SK-N-SH treated with all-trans-retinoic acid at 6 μM for 48 hours (cell line): Measurements from ENCODE around the gene ZFYVE1.

ENCODE experiments used
- ATAC-seq: fragments of 200-7000 bp; cut with Tn5 transposase; 3 replicates; pipeline ENCODE4 v1.9.1; 2020; ENCODE audit warnings: mild to moderate bottlenecking, moderate library complexity
- ARNTL ChIP-seq: fragments of 450-650 bp; formaldehyde crosslinking; IDR thresholded peaks from 2 replicates; pipeline ENCODE4 v1.5.0; 2020; ENCODE audit warnings: low read depth, mild to moderate bottlenecking, moderate library complexity, borderline replicate concordance
- BACH2 ChIP-seq: fragments of 250-450 bp; sonication (Bioruptor Pico); IDR thresholded peaks from 2 replicates; pipeline ENCODE4 v1.9.0; 2021; ENCODE audit warnings: mild to moderate bottlenecking, borderline replicate concordance
- CSDC2 ChIP-seq: fragments of 250-450 bp; sonication (Bioruptor Pico); IDR thresholded peaks from 2 replicates; pipeline ENCODE4 v1.5.0; 2020; ENCODE audit warnings: mild to moderate bottlenecking, moderate library complexity
- ESRRG ChIP-seq: fragments of 250-450 bp; sonication (Bioruptor Pico); IDR thresholded peaks from 2 replicates; pipeline ENCODE4 v1.6.1; 2021; ENCODE audit warnings: mild to moderate bottlenecking
- GLIS3 ChIP-seq: fragments of 250-450 bp; sonication (Bioruptor Pico); IDR thresholded peaks from 2 replicates; pipeline ENCODE4 v1.5.0; 2020; ENCODE audit warnings: mild to moderate bottlenecking, moderate library complexity
- ISL1 ChIP-seq: fragments of 250-450 bp; sonication (Bioruptor Pico); IDR thresholded peaks from 2 replicates; pipeline ENCODE4 v2.1.2; 2022; ENCODE audit warnings: mild to moderate bottlenecking, moderate library complexity
- OSR1 ChIP-seq: fragments of 250-450 bp; sonication (Bioruptor Pico); IDR thresholded peaks from 2 replicates; pipeline ENCODE4 v1.8.0; 2022; ENCODE audit warnings: moderate library complexity, mild to moderate bottlenecking, inconsistent platforms
- PPARA ChIP-seq: fragments of 250-450 bp; sonication (Bioruptor Pico); IDR thresholded peaks from 2 replicates; pipeline ENCODE4 v1.5.0; 2020; ENCODE audit warnings: mild to moderate bottlenecking, borderline replicate concordance
- RARB ChIP-seq: fragments of 250-450 bp; sonication (Bioruptor Pico); IDR thresholded peaks from 2 replicates; pipeline ENCODE4 v1.8.0; 2021; ENCODE audit warnings: mild to moderate bottlenecking, moderate library complexity
- SNAI2 ChIP-seq: fragments of 250-450 bp; sonication (Bioruptor Pico); IDR thresholded peaks from 2 replicates; pipeline ENCODE4 v1.5.0; 2020; ENCODE audit warnings: mild to moderate bottlenecking, moderate library complexity
- TCF4 ChIP-seq: fragments of 250-450 bp; sonication (Bioruptor Pico); IDR thresholded peaks from 2 replicates; pipeline ENCODE4 v1.8.0; 2021; ENCODE audit warnings: mild to moderate bottlenecking, moderate library complexity, borderline replicate concordance
- TOX ChIP-seq: fragments of 250-450 bp; sonication (Bioruptor Pico); IDR thresholded peaks from 2 replicates; pipeline ENCODE4 v1.8.0; 2021; ENCODE audit warnings: mild to moderate bottlenecking, moderate library complexity, borderline replicate concordance
- ZC3H10 ChIP-seq: fragments of 250-450 bp; sonication (Bioruptor Pico); IDR thresholded peaks from 2 replicates; pipeline ENCODE4 v1.5.1; 2021; ENCODE audit warnings: mild to moderate bottlenecking, moderate library complexity
- ZFP3 ChIP-seq: fragments of 250-450 bp; sonication (Bioruptor Pico); IDR thresholded peaks from 2 replicates; pipeline ENCODE4 v1.5.0; 2020; ENCODE audit warnings: mild to moderate bottlenecking, moderate library complexity
- ZFP30 ChIP-seq: fragments of 450-650 bp; formaldehyde crosslinking; IDR thresholded peaks from 2 replicates; pipeline ENCODE4 v1.5.0; 2022; ENCODE audit warnings: mild to moderate bottlenecking, moderate library complexity
- ZNF70 ChIP-seq: fragments of 450-650 bp; formaldehyde crosslinking; IDR thresholded peaks from 2 replicates; pipeline ENCODE4 v1.5.0; 2020; ENCODE audit warnings: mild to moderate bottlenecking, moderate library complexity
- ZNF8 ChIP-seq: fragments of 450-650 bp; formaldehyde crosslinking; IDR thresholded peaks from 2 replicates; pipeline ENCODE4 v1.5.0; 2020; ENCODE audit warnings: mild to moderate bottlenecking, moderate library complexity
- TF ChIP-seq, protein P1 (sequence below): fragments of 250-450 bp; sonication (Bioruptor Pico); IDR thresholded peaks from 2 replicates; pipeline ENCODE4 v1.8.0; 2020; ENCODE audit warnings: mild to moderate bottlenecking, moderate library complexity, borderline replicate concordance
- TF ChIP-seq, protein P2 (sequence below): fragments of 250-450 bp; sonication (Bioruptor Pico); IDR thresholded peaks from 2 replicates; pipeline ENCODE4 v1.5.1; 2020; ENCODE audit warnings: low read depth, mild to moderate bottlenecking, moderate library complexity
- TF ChIP-seq, protein P3 (sequence below): fragments of 250-450 bp; sonication (Bioruptor Pico); IDR thresholded peaks from 2 replicates; pipeline ENCODE4 v1.5.0; 2020; ENCODE audit warnings: mild to moderate bottlenecking, moderate library complexity
- TF ChIP-seq, protein P4 (sequence below): fragments of 250-450 bp; sonication (Bioruptor Pico); IDR thresholded peaks from 2 replicates; pipeline ENCODE4 v1.8.0; 2021; ENCODE audit warnings: low read depth, mild to moderate bottlenecking, moderate library complexity, borderline replicate concordance
- TF ChIP-seq, protein P5 (sequence below): fragments of 250-450 bp; sonication (Bioruptor Pico); IDR thresholded peaks from 2 replicates; pipeline ENCODE4 v1.5.1; 2021; ENCODE audit warnings: mild to moderate bottlenecking, moderate library complexity

The ZFYVE1 gene

DNA sequence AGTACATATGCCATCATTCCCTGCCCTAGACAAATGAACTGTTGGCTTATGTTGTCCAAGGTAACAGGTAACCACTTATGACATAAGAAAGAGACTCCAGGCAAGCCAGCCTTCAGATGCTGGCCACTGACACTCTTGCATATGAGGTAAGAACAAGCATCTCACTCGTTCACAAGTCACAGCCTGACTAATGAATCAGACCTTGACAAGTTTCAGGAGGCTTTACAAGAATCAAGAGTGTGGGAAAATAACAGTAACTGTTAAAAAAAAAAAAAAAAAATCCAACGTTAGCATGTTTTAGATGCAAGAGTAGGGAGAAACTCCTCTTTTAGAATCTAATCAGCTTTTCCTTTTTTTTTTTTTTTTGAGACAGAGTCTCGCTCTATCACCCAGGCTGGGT is 40.7 kb downstream of the ZFYVE1 start:
- no peak for ATAC-seq
- TF ChIP-seq OSR1 (no peak), BACH2 (CRISPR knock-in tag) (no peak), PPARA (CRISPR knock-in tag) (no peak), ISL1 (CRISPR knock-in tag) (no peak), RARB (CRISPR knock-in tag) (no peak), ZNF70 (no peak), TCF4 (CRISPR knock-in tag) (no peak)
- TF ChIP-seq, protein P1, sequence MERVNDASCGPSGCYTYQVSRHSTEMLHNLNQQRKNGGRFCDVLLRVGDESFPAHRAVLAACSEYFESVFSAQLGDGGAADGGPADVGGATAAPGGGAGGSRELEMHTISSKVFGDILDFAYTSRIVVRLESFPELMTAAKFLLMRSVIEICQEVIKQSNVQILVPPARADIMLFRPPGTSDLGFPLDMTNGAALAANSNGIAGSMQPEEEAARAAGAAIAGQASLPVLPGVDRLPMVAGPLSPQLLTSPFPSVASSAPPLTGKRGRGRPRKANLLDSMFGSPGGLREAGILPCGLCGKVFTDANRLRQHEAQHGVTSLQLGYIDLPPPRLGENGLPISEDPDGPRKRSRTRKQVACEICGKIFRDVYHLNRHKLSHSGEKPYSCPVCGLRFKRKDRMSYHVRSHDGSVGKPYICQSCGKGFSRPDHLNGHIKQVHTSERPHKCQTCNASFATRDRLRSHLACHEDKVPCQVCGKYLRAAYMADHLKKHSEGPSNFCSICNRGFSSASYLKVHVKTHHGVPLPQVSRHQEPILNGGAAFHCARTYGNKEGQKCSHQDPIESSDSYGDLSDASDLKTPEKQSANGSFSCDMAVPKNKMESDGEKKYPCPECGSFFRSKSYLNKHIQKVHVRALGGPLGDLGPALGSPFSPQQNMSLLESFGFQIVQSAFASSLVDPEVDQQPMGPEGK (CRISPR knock-in tag) = no peak
- TF ChIP-seq, protein P2, sequence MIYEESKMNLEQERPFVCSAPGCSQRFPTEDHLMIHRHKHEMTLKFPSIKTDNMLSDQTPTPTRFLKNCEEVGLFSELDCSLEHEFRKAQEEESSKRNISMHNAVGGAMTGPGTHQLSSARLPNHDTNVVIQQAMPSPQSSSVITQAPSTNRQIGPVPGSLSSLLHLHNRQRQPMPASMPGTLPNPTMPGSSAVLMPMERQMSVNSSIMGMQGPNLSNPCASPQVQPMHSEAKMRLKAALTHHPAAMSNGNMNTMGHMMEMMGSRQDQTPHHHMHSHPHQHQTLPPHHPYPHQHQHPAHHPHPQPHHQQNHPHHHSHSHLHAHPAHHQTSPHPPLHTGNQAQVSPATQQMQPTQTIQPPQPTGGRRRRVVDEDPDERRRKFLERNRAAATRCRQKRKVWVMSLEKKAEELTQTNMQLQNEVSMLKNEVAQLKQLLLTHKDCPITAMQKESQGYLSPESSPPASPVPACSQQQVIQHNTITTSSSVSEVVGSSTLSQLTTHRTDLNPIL (CRISPR knock-in tag) = no peak
- TF ChIP-seq, protein P3, sequence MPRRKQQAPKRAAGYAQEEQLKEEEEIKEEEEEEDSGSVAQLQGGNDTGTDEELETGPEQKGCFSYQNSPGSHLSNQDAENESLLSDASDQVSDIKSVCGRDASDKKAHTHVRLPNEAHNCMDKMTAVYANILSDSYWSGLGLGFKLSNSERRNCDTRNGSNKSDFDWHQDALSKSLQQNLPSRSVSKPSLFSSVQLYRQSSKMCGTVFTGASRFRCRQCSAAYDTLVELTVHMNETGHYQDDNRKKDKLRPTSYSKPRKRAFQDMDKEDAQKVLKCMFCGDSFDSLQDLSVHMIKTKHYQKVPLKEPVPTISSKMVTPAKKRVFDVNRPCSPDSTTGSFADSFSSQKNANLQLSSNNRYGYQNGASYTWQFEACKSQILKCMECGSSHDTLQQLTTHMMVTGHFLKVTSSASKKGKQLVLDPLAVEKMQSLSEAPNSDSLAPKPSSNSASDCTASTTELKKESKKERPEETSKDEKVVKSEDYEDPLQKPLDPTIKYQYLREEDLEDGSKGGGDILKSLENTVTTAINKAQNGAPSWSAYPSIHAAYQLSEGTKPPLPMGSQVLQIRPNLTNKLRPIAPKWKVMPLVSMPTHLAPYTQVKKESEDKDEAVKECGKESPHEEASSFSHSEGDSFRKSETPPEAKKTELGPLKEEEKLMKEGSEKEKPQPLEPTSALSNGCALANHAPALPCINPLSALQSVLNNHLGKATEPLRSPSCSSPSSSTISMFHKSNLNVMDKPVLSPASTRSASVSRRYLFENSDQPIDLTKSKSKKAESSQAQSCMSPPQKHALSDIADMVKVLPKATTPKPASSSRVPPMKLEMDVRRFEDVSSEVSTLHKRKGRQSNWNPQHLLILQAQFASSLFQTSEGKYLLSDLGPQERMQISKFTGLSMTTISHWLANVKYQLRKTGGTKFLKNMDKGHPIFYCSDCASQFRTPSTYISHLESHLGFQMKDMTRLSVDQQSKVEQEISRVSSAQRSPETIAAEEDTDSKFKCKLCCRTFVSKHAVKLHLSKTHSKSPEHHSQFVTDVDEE = no peak

DNA sequence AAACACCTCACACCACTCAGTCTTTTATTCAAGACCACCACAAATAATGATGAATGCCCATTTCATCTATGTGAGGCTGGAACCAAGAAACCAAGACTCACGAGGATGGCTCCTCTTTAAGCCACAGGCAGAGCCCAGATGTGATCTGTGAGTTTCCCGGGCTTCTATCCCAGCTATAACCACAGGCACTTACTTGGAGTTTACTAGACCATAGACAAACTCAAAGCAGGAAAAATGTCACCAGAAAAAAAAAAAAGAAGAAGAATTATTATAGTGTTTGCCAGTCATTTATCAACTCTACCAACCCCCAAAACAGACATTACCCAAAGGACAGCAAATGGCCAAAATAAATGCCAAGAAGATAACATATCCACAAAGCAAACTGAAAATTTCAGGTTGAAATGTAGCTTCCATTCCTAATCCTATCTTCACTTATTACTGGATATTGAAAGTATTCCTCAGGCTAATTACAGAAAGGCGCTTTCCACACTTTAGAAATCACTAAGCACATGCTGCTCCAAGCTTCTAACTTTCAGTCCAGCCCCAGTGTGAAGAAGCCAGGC is 44.7 kb downstream of the ZFYVE1 start:
- no peak for TF ChIP-seq ZFP3
- TF ChIP-seq ESRRG = no peak
- TF ChIP-seq ARNTL (CRISPR knock-in tag) = no peak
- TF ChIP-seq SNAI2 (CRISPR knock-in tag) = no peak
- no peak for TF ChIP-seq RARB (CRISPR knock-in tag)
- TF ChIP-seq, protein P4, sequence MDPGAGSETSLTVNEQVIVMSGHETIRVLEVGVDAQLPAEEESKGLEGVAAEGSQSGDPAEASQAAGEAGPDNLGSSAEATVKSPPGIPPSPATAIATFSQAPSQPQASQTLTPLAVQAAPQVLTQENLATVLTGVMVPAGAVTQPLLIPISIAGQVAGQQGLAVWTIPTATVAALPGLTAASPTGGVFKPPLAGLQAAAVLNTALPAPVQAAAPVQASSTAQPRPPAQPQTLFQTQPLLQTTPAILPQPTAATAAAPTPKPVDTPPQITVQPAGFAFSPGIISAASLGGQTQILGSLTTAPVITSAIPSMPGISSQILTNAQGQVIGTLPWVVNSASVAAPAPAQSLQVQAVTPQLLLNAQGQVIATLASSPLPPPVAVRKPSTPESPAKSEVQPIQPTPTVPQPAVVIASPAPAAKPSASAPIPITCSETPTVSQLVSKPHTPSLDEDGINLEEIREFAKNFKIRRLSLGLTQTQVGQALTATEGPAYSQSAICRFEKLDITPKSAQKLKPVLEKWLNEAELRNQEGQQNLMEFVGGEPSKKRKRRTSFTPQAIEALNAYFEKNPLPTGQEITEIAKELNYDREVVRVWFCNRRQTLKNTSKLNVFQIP (CRISPR knock-in tag) = no peak
- TF ChIP-seq, protein P1 (CRISPR knock-in tag) = no peak
- ATAC-seq = no peak

DNA sequence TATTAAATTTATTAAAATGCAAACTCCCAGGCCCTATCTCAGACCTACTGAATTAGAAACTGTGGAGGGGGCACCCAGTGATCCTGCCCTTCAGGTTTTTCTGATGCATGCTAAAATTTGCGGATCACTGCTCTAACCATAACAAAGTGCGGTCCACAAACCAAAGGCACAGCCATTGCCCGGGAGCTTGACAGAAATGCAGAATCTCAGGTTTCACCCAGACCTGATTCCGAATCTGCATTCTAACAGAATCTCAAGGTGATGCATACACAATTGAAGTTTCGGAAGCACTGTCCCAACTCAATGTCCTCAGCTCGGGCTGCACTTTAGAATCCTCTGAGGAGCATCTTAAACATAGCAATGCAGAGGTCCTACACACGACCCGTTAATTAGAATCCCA is 46.0 kb downstream of the ZFYVE1 start:
- no peak for TF ChIP-seq ZFP30 (CRISPR knock-in tag)
- no peak for TF ChIP-seq ZFP3
- no peak for TF ChIP-seq SNAI2 (CRISPR knock-in tag)
- TF ChIP-seq ZC3H10 = no peak
- no peak for TF ChIP-seq CSDC2
- TF ChIP-seq ESRRG = no peak
- TF ChIP-seq, protein P2 (CRISPR knock-in tag) = no peak
- TF ChIP-seq PPARA (CRISPR knock-in tag) = no peak
- TF ChIP-seq GLIS3 = no peak
- TF ChIP-seq ZNF70 = no peak
- no peak for TF ChIP-seq ARNTL (CRISPR knock-in tag)
- no peak for TF ChIP-seq BACH2 (CRISPR knock-in tag)
- no peak for TF ChIP-seq ZNF8 (CRISPR knock-in tag)
- TF ChIP-seq, protein P5, sequence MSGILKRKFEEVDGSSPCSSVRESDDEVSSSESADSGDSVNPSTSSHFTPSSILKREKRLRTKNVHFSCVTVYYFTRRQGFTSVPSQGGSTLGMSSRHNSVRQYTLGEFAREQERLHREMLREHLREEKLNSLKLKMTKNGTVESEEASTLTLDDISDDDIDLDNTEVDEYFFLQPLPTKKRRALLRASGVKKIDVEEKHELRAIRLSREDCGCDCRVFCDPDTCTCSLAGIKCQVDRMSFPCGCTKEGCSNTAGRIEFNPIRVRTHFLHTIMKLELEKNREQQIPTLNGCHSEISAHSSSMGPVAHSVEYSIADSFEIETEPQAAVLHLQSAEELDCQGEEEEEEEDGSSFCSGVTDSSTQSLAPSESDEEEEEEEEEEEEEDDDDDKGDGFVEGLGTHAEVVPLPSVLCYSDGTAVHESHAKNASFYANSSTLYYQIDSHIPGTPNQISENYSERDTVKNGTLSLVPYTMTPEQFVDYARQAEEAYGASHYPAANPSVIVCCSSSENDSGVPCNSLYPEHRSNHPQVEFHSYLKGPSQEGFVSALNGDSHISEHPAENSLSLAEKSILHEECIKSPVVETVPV (CRISPR knock-in tag) = no peak
- TF ChIP-seq, protein P1 (CRISPR knock-in tag) = no peak
- TF ChIP-seq TOX (CRISPR knock-in tag) = no peak
- TF ChIP-seq OSR1 = no peak
- no peak for TF ChIP-seq RARB (CRISPR knock-in tag)
- TF ChIP-seq ISL1 (CRISPR knock-in tag) = no peak
- no peak for TF ChIP-seq TCF4 (CRISPR knock-in tag)
- ATAC-seq = no peak
